NCI-H2171 treated with DMSO at 0.1 percent for 48 hours (cell line): ENCODE results near the gene ARHGAP33.
"Not testable (repeated sequence)": the region's sequence is repeated elsewhere in the genome, so short reads cannot be mapped to it uniquely, and the experiment has no call there.

ENCODE experiments used
- DNase-seq: peaks from one replicate; lab custom pipeline; 2025; lab: John Stamatoyannopoulos, UW

ARHGAP33 gene

GRCh38 chr19:35796645-35797542 is 21.5 kb downstream of the ARHGAP33 start:
- no peak for DNase-seq

GRCh38 chr19:35797663-35798062 is 22.3 kb downstream of the ARHGAP33 start:
- no peak for DNase-seq

GRCh38 chr19:35801828-35802227 is 26.5 kb downstream of the ARHGAP33 start:
- DNase-seq = no peak

GRCh38 chr19:35805526-35806102 is 30.2 kb downstream of the ARHGAP33 start:
- peak; percentile 74 for DNase-seq

GRCh38 chr19:35806597-35806996 is 31.2 kb downstream of the ARHGAP33 start:
- no peak for DNase-seq

- no peak for DNase-seq
Measured at GRCh38 chr19:35807633-35808032, 32.3 kb downstream of the ARHGAP33 start.

GRCh38 chr19:35811317-35812219 is 36.2 kb downstream of the ARHGAP33 start:
- DNase-seq = no peak

GRCh38 chr19:35812220-35813042 is 37.1 kb downstream of the ARHGAP33 start, which contains the start of gene PRODH2:
Gene PRODH2, minus strand, starts transcription at chr19:35812845. Its CDS starts 40 bp downstream, at chr19:35812805.
- no peak for DNase-seq

- DNase-seq = no peak
Measured at GRCh38 chr19:35813043-35813890, 37.9 kb downstream of the ARHGAP33 start.

- DNase-seq = no peak
Measured at GRCh38 chr19:35816262-35816661, 40.9 kb downstream of the ARHGAP33 start.

GRCh38 chr19:35816846-35817245 is 41.5 kb downstream of the ARHGAP33 start:
- DNase-seq = no peak

GRCh38 chr19:35818445-35818844 is 43.1 kb downstream of the ARHGAP33 start:
- no peak for DNase-seq

GRCh38 chr19:35822579-35822978 is 47.2 kb downstream of the ARHGAP33 start:
- DNase-seq = no peak

- DNase-seq = no peak
Measured at GRCh38 chr19:35824150-35824549, 48.8 kb downstream of the ARHGAP33 start.

- DNase-seq = no peak
Measured at GRCh38 chr19:35828692-35829301, 53.4 kb downstream of the ARHGAP33 start.

GRCh38 chr19:35830986-35831385 is 55.6 kb downstream of the ARHGAP33 start:
- no peak for DNase-seq

- no peak for DNase-seq
Measured at GRCh38 chr19:35832054-35832453, 56.7 kb downstream of the ARHGAP33 start.

- DNase-seq = no peak
Measured at GRCh38 chr19:35833972-35834371, 58.6 kb downstream of the ARHGAP33 start.

GRCh38 chr19:35836096-35836495 is 60.7 kb downstream of the ARHGAP33 start:
- DNase-seq = not testable (repeated sequence)
